GM18868 (cell line): Measurements from ENCODE around the gene PPP2R1A.
"Not testable (repeated sequence)": the region's sequence is repeated elsewhere in the genome, so short reads cannot be mapped to it uniquely, and the experiment has no call there.

Experiments
- ATAC-seq: cut with Tn5 transposase; IDR thresholded peaks from one replicate; pipeline ENCODE4 v1.9.1; 2021; ENCODE audit warnings: mild to moderate bottlenecking, moderate library complexity; ENCODE audit not compliant: unreplicated experiment

PPP2R1A gene

DNA sequence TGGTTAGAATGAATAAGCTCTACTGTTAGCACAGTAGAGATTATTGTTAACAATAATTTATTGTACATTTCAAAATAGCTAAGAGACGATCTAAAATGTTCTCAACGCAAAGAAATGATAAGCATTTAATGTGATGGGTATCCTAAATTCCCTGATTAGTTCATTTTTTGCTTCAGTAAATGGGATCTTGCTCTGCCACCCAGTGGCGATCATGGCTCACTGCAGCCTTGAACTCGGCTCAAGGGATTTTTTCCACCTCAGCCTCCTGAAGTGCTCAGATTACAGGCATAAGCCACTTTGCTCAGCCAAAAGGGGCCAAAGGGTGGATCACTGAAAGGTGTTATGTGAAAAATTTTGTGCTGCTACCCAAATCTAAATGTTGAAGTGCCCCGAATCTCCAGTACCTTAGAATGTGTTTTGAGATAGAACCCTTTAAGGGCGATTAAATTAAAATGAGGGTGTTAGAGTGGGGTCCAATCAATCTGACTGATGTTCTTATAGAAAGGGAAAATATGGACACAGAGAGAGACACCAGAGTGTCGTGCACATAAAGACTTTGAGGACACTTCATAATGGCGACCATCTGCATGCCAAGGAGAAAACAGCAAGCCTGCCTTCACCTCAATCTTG, 48.0 kb downstream of the PPP2R1A start:
- no peak for ATAC-seq

GRCh38 chr19:52244021-52244420, 54.2 kb downstream of the PPP2R1A start:
- no peak for ATAC-seq

DNA sequence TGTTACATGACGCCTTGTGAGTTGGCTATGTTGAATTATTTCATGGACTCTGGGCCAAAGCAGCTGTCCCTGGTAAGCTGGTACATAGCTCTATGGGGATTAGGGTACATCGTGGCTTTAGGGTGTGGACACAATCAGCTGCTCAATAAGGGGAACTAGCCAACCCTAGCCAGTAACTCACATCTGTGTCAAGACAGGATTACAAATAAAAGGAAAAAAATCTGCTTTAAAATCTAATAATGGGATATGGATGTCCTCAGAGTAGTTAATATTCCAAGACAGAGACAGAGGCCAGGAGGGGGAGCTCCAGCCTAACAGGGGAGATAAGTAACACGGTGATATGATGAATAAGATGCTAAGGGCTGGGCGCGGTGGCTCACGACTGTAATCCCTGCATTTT, 58.4 kb downstream of the PPP2R1A start:
- ATAC-seq = no peak

- ATAC-seq = no peak
Observed at GRCh38 chr19:52258426-52258825, 68.6 kb downstream of the PPP2R1A start.

GRCh38 chr19:52265556-52265955, 75.7 kb downstream of the PPP2R1A start:
- not testable (repeated sequence) for ATAC-seq

GRCh38 chr19:52269338-52270261, 79.7 kb downstream of the PPP2R1A start, which contains the start of gene ZNF766:
TSS of gene ZNF766 (plus strand) at chr19:52269587. CDS start at chr19:52269614, 27 bp downstream.
- ATAC-seq = peak; percentile 96

- ATAC-seq = no peak
Observed at GRCh38 chr19:52270266-52270885, 80.5 kb downstream of the PPP2R1A start.

- no peak for ATAC-seq
Observed at GRCh38 chr19:52273301-52273700, 83.4 kb downstream of the PPP2R1A start.

GRCh38 chr19:52274191-52274590, 84.3 kb downstream of the PPP2R1A start:
- ATAC-seq = no peak

DNA sequence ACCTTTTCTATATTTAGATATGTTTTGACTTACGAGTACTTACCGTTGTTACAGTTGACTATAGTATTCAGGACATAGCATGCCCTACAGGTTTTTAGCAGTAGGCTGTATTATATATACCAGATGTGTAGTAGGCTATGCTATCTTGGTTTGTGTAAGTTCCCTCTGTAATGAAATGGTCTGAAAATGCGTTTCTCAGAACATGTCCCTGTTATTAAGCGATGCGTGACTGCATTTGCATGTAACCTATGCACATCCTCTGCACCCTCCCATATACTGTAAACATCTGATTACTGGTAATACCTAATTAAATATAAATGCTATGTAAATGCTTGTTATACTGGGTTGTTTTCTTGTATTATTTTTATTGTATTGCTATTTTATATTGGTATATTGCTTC, 86.1 kb downstream of the PPP2R1A start:
- ATAC-seq = no peak

GRCh38 chr19:52277471-52277870, 87.6 kb downstream of the PPP2R1A start:
- ATAC-seq = no peak
